ENCODE data around the gene KIF19. TPM values are rescaled to one million over a fixed set of nuclear protein-coding genes. Genes with fewer than 3 reads are reported as not detected.

KIF19 gene
- total RNA-seq, 4 donors from 2014 or later = 0.41 to 1.8 (median 0.62) TPM; not detected in 1

GRCh38 chr17:74347646-74348045 lies 21.6 kb downstream of the KIF19 start:
- ATAC-seq = no peak
- no peak overlapping the region for H3K4me3 ChIP-seq
- no peaks in the 10 kb centered on the region for H3K9me3 ChIP-seq
- no peak for DNase-seq
- H3K36me3 ChIP-seq = no peaks in the 10 kb centered on the region
- TF ChIP-seq POLR2A (IDR thresholded peaks at IDR 0.05) (no peak), CTCF (IDR thresholded peaks at IDR 0.05 in 4 of 5, conservative IDR thresholded peaks at IDR 0.05 in 1 of 5) (no peak)
- no peak overlapping the region for H3K27ac ChIP-seq
- no peaks in the 10 kb centered on the region for H3K4me1 ChIP-seq
- in situ Hi-C loops (cut with MboI; ENCODE audit: low sequenced_read_pairs in 4 of 4) = no loop called here
- intact Hi-C loops (cut with DNase I; ENCODE audit: low total_unique reads) = no loop called here
- H3K27me3 ChIP-seq = peaks cover 16 to 26% (median 20%) of the 10 kb centered on the region in 3 donors

- TF ChIP-seq POLR2A (IDR thresholded peaks at IDR 0.05) (no peak), CTCF (IDR thresholded peaks at IDR 0.05 in 4 of 5, conservative IDR thresholded peaks at IDR 0.05 in 1 of 5) (no peak)
Measured at GRCh38 chr17:74349120-74349519, 23.1 kb downstream of the KIF19 start.

GRCh38 chr17:74350486-74350885 lies 24.5 kb downstream of the KIF19 start:
- TF ChIP-seq POLR2A (IDR thresholded peaks at IDR 0.05) (no peak), CTCF (IDR thresholded peaks at IDR 0.05 in 4 of 5, conservative IDR thresholded peaks at IDR 0.05 in 1 of 5) (no peak)
- in situ Hi-C loops (cut with MboI; ENCODE audit: low sequenced_read_pairs in 4 of 4) = loop anchor here in 1 of 4 donors (25.0 kb wide), 1 partner anchor 138 kb away; the partner anchor contains the start of genes RPL38 and TTYH2

More at GRCh38 chr17:74349120-74349519, 23.1 kb downstream of the KIF19 start:
- no peaks in the 10 kb centered on the region for H3K4me1 ChIP-seq
- H3K9me3 ChIP-seq = no peaks in the 10 kb centered on the region
- H3K4me3 ChIP-seq = no peak overlapping the region
- intact Hi-C loops (cut with DNase I; ENCODE audit: low total_unique reads) (no loop called here), in situ Hi-C loops (cut with MboI; ENCODE audit: low sequenced_read_pairs in 4 of 4) (no loop called here)
- H3K27ac ChIP-seq = no peak overlapping the region
- H3K36me3 ChIP-seq = no peaks in the 10 kb centered on the region
- peaks cover 29 to 40% (median 34%) of the 10 kb centered on the region in 3 donors for H3K27me3 ChIP-seq
- DNase-seq (no peak), ATAC-seq (no peak)

GRCh38 chr17:74351552-74352210 lies 25.7 kb downstream of the KIF19 start:
- Histone ChIP-seq H3K27ac (no peak overlapping the region), H3K4me1 (no peaks in the 10 kb centered on the region), H3K27me3 (peaks cover 53 to 61% (median 54%) of the 10 kb centered on the region in 3 donors), H3K9me3 (no peaks in the 10 kb centered on the region), H3K36me3 (no peaks in the 10 kb centered on the region), H3K4me3 (no peak overlapping the region)
- TF ChIP-seq CTCF (IDR thresholded peaks at IDR 0.05 in 4 of 5, conservative IDR thresholded peaks at IDR 0.05 in 1 of 5) (no peak), POLR2A (IDR thresholded peaks at IDR 0.05) (no peak)
- intact Hi-C loops (cut with DNase I; ENCODE audit: low total_unique reads) (no loop called here), in situ Hi-C loops (cut with MboI; ENCODE audit: low sequenced_read_pairs in 4 of 4) (loop anchor here in 1 of 4 donors (25.0 kb wide), 1 partner anchor 139 kb away; the partner anchor contains the start of genes RPL38 and TTYH2)
- no peak for ATAC-seq
- DNase-seq = no peak

More at GRCh38 chr17:74350486-74350885, 24.5 kb downstream of the KIF19 start:
- H3K4me1 ChIP-seq = no peaks in the 10 kb centered on the region
- H3K27me3 ChIP-seq = peaks cover 41 to 52% (median 47%) of the 10 kb centered on the region in 3 donors
- intact Hi-C loops (cut with DNase I; ENCODE audit: low total_unique reads) = no loop called here
- H3K9me3 ChIP-seq = no peaks in the 10 kb centered on the region
- DNase-seq (no peak), ATAC-seq (no peak)
- H3K36me3 ChIP-seq = no peaks in the 10 kb centered on the region
- no peak overlapping the region for H3K4me3 ChIP-seq
- no peak overlapping the region for H3K27ac ChIP-seq
